ENCODE results near the gene KPNA3.
"Not testable (repeated sequence)": the region's sequence is repeated elsewhere in the genome, so short reads cannot be mapped to it uniquely, and the experiment has no call there.

KPNA3 gene, protein sequence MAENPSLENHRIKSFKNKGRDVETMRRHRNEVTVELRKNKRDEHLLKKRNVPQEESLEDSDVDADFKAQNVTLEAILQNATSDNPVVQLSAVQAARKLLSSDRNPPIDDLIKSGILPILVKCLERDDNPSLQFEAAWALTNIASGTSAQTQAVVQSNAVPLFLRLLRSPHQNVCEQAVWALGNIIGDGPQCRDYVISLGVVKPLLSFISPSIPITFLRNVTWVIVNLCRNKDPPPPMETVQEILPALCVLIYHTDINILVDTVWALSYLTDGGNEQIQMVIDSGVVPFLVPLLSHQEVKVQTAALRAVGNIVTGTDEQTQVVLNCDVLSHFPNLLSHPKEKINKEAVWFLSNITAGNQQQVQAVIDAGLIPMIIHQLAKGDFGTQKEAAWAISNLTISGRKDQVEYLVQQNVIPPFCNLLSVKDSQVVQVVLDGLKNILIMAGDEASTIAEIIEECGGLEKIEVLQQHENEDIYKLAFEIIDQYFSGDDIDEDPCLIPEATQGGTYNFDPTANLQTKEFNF
- total RNA-seq, result 21.7 to 120 (median 48.4) reads per million in 18 experiments

DNA sequence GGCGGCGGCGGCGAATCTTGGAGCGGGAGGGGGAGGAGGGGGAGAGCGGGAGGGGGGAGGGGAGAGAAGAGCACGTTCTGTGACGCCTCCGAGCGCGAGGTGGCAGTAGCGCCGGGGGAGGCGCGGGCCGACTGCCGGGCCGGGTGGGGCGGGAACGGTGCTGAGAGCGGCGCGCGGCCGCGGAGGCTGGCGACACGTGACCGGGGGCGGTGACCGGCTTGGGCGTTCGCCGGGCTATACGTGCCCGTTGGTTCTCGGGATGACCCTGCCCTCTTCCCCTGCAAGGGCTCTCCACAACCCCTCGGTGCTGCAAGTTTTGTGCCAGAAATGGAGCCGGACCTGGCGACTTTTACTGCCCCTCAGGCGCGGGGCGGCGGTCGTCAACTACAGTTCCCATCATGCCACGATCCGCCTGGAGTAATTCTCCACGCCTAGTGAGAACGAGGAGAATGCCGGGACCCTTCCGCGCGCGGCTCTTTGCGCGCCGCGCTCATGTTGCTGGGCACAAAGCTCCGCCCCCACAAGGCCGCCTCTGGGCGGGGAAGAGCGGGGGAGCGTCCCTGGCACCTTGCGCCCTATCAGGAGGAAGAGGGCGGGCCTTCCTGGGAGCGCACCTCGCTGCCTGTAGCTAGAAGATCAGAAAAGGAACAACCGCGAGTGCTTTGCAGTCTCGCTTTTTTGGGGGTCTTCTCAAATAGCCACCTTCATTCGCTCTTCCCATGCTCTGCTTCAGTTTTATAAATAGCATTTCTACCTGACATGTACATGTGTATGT, at the start of gene KPNA3:
Gene KPNA3 (minus strand): TSS at position 133 of the 775 bp plus-strand sequence. CDS start 176 bp downstream, outside the sequence.
- peak; percentile 96 to 99 for DNase-seq

GRCh38 chr13:49841964-49842363, 49.5 kb upstream of the KPNA3 start:
- DNase-seq, result no peak

DNA sequence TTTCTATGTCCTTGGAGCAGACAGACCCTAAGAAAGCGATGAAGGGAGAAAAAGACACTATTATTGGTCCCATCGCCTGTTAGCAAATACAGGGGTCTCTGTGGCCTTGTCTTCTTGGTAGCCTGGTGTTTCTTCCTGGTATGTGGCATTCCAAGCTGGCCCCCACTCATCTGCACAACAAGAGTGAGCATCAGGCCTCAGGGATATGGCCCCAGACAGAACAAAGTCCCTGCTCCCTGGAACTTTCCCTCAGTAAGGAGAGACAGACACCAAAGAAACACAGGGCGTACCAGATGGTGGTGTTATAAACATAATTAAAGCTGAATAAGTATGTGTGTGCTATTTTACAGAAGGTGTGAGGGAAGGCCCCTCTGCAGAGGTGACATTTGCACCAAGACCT, 48.2 kb upstream of the KPNA3 start:
- no peak for DNase-seq

GRCh38 chr13:49840266-49840665, 47.8 kb upstream of the KPNA3 start:
- DNase-seq, result peak; percentile 31 to 95

- no peak for DNase-seq
Observed at GRCh38 chr13:49838989-49839388, 46.5 kb upstream of the KPNA3 start.

DNA sequence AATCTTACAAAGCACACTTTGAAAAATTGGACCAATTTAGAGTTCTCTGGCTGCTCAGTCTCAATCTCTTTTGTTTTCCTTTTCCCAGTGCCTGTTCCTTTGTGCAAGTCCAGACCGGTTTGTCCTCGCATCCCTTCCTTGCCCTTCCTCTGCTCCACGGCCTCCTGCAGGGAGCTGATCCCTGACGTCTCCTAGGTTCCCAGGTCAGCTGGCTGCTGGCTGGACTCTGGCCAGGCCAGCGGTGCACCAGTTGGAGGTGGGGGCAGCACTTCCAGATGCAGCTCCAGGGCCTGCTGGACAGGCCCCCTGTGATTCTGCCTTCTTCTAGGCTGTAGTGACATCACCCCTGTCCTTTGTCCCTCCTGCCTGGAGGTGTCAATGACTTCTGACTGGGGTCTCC, 44.0 kb upstream of the KPNA3 start:
- DNase-seq, result no peak

DNA sequence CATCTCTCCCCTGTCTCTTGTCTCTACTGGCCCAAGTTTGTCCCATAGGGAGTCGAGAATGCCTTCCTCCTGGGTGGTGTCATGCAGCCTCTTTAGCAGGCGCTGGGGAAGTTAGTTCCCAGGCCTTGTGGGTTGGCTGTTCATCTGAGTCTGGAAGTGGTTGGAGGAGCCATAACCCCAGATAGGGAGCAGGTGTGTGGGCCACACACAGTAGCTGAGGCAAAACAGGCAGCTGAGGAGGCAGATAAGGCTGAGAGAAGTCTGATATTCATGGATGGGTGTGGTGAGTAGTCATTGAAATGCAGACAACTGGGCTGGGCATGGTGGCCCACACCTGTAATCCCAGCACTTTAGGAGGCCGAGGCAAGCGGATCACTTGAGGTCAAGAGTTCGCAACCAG, 40.9 kb upstream of the KPNA3 start:
- no peak for DNase-seq

GRCh38 chr13:49831455-49831854, 39.0 kb upstream of the KPNA3 start:
- no peak for DNase-seq

DNA sequence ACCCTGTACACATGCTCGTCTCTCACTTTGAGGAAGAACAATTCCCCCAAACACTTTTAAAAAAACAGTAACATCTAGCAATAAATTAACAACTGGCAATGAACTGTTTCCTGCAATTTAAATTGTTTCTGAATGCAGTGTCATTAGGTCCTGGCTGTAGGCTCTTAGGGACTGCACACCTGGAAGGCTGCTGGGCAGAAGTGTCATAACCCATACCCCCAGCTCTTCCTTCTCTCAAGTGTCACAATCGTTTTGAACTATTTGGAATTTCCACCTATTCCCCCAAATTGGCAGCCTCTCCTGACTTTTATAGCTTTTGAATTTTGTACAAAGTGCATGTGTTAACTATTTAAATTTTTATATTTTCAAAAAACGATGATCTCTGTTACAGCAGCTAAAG, 38.2 kb upstream of the KPNA3 start:
- no peak for DNase-seq

DNA sequence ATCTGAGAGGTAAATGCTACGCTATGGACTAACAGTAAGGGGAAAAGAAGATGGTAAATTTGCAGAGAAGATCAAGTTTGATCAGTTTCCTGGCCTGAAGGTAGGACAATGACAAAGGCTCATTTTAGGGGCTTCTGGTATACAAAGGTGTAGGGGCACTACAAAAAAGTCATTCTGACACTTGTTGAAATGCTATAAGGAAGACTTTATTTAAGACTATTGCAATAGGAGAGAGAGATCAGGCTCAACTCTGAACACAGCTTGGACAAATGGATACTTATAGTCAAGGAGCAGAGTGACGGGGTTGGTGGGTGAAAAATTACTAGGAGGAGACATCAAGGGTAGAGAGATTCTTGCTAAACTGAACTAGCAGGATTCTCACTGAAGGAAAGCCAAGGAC, 37.2 kb upstream of the KPNA3 start:
- DNase-seq, result no peak

- peak; percentile 72 to 79 for DNase-seq
Observed at GRCh38 chr13:49828453-49828852, 36.0 kb upstream of the KPNA3 start.

GRCh38 chr13:49827891-49828290, 35.4 kb upstream of the KPNA3 start:
- DNase-seq, result peak in 1 of 2 donors; percentile 18

GRCh38 chr13:49827336-49827735, 34.9 kb upstream of the KPNA3 start:
- no peak for DNase-seq

DNA sequence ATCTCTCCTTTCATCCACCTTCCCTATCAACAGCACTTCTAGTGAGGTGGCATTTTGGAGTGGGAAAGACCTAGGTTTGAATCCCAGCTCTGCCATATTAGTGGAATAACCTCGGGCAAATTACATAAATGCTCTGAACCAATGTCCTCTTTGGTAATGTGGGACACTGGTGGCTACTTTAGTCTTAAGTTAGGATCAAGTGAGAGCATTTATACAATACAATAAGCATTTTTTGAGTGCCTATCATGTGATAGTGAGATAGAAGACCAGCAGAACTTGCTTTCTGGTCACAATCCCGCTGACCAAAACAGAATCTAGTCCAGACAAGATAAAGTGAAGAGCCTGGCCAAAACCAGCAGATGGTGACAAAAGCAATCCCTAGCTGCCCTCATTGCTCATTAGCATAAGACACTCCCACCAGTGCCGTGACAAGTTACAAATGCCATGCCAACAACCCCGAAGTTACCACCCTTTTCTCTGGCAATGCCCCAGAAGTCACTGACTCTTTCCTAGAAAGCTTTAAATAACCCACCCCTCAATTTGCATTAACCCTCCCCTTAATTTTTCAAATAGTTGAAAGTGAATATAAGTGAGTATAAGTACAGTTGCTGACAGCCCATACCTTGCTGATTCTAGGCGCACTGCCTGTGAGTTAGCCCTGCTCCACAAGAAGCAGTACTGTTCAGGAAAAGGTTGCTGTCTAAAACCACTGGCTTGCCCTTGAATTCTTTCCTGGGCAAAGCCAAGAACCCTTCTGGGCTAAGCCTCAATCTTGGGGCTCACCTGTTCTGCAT, 28.9 kb upstream of the KPNA3 start:
- peak; percentile 11 to 32 for DNase-seq

GRCh38 chr13:49820591-49821215, 28.2 kb upstream of the KPNA3 start:
- DNase-seq, result no peak

DNA sequence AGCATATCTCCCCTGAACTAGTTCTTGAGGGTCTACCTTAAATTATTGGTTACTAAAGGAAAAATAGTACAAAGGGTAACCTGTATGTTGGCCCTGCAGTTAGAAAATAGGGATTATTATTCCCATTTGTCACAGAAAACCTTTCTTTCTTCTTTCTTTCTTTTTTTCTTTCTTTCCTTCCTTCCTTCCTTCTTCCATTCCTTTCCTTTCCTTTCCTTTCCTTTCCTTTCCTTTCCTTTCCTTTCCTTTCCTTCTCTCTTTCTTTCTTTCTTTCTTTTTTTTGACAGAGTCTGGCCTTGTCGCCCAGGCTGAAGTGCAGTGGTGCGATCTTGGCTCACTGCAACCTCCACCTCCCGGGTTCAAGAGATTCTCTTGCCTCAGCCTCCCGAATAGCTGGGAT, 23.6 kb upstream of the KPNA3 start:
- DNase-seq, result not testable (repeated sequence)

DNA sequence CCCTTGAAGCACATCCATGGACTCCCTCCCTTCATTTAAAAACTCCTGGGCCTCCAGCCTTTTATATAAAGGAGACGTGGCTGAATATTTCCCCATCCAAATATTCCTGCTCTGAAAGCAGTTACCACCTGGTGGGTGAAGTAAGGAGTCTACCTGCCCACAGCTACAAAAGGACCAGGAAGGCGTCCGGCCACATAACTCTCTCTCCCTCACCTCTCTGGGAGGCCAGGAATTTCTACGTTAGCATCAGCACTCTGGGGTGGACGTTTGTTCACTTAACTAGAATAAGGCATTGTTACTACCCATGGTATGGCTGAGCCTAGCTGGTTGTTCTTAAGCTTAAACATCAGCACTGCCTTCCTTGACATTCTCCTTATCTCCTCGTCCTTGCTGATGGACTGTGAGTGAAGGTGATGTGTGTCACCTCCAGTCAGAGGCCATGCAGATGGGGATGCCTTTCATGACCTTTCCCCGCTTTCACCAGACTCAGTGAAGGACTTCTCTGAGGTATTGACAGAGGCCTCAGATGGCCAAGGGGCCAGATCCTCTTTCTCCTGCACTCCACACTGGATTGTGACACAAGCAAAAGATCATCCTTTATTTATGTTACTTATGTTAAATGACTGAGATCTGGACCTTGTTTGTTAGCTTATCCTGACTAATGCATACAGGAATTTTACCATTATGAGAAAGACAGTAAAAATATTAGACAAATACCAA, 22.2 kb upstream of the KPNA3 start:
- no peak for DNase-seq

- no peak for DNase-seq
Observed at GRCh38 chr13:49812812-49813211, 20.3 kb upstream of the KPNA3 start.

DNA sequence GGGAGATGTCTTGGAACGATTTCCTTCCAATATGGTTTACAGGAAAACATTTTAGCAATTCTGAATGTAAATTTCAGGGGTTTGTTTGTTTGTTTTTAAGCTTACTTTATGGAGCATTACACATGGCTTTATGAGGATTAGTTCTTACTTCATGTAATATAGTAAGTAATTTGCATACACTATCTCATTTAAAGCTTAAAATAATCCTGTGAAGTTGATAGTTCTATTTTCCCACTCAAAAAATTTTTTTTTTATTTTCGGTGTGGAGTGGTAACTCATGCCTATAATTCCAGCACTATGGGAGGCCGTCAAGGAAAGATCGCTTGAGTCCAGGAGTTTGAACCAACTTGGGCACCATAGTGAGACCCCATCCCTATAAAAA, 19.0 kb upstream of the KPNA3 start:
- no peak for DNase-seq

- peak in 1 of 2 donors; percentile 59 for DNase-seq
Observed at GRCh38 chr13:49810567-49811526, 18.4 kb upstream of the KPNA3 start.

Data from inflammatory macrophage (primary cell).